Skeletal muscle tissue (tissue), 4 donors: ENCODE data around the gene PPP1CA. TPM values are rescaled to one million over a fixed set of nuclear protein-coding genes. Genes with fewer than 3 reads are reported as not detected.

ENCODE experiments used
- H3K27ac ChIP-seq: one replicate; pipeline ENCODE4 v1.7.0; 2013; ENCODE audit warnings: mild to moderate bottlenecking, low read depth, low read length, inconsistent platforms
- H3K27me3 ChIP-seq, 3 donors: one replicate each; pipeline ENCODE4 v1.7.0; 2013; ENCODE audit warnings: low read length in 3 of 3; ENCODE audit not compliant: control insufficient read depth in 3 of 3, insufficient read depth in 3 of 3
- H3K36me3 ChIP-seq, 3 donors: one replicate each; pipeline ENCODE4 v1.7.0; 2013; ENCODE audit warnings: low read length in 3 of 3; ENCODE audit not compliant: control insufficient read depth in 3 of 3, insufficient read depth in 3 of 3
- H3K4me1 ChIP-seq, 3 donors: one replicate each; pipeline ENCODE4 v1.7.0; 2013; ENCODE audit warnings: low read length in 3 of 3, mild to moderate bottlenecking in 3 of 3; ENCODE audit not compliant: control insufficient read depth in 3 of 3, insufficient read depth in 3 of 3
- H3K4me3 ChIP-seq, 3 donors: one replicate each; pipeline ENCODE4 v1.7.0; 2013; ENCODE audit warnings: low read length in 3 of 3
- H3K9ac ChIP-seq, 3 donors: one replicate each; pipeline ENCODE4 v1.7.0; 2013; ENCODE audit warnings: low read length in 3 of 3, mild to moderate bottlenecking in 3 of 3, moderate library complexity in 2 of 3, low read depth in 1 of 3
- H3K9me3 ChIP-seq, 3 donors: one replicate each; pipeline ENCODE4 v1.7.0; 2013; ENCODE audit warnings: low read length in 3 of 3; ENCODE audit not compliant: control insufficient read depth in 3 of 3
- total RNA-seq: library from RNA; depleted of rRNA; stranded (reverse); fragments of >200 nt; gene quantifications from one replicate; pipeline ENCODE4 v1.2.3, GENCODE V29; 2014
- donor health status: Osteomylitis.

PPP1CA gene
- total RNA-seq, 1 donor from 2014 or later, result 163 TPM

DNA sequence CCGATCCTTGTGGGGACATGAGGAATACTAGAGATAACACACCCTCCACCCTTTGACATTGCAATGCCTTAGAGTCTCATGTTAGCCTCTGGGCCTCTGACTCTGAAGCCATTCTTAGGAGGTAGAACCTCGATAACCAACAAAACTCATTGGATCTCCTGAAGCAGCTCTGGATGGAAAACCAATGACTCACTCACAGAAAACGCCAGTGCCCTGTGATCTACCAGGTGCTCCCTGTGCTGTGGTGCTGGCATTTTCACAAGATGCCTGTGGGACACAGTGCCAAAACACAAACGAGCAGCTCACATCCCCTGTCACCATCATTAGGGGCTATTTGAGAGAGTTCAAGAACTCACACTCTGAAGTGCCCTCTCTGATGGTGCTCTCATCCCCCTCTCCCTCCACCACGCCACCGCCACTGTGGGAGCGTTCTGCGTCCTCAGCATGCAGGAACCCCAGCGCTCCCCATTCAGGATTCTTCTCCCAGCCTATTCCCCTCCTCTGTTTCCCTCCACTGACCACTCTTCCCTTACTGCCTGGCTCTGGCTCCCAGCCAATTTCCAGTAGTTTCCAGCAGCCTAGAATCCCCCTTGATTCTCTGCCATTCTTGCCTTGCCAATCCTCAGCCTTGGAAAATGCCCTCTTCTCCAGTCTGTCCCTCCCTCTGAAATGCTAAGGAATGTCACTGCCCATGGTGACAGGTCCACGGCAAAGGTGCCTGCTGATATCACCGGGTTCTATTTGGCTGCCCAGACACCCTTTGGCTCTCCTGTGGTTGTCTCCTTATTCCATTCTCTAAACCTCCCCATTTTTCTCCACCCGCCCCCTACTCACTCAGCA, 43.6 kb downstream of the PPP1CA start:
- H3K9me3 ChIP-seq, result no peaks in the 10 kb centered on the region
- peak overlapping the region in 1 of 3 donors; percentile 64 for H3K9ac ChIP-seq
- no peaks in the 10 kb centered on the region for H3K27me3 ChIP-seq
- peaks cover 15 to 48% (median 43%) of the 10 kb centered on the region in 3 donors for H3K4me1 ChIP-seq
- no peaks in the 10 kb centered on the region for H3K36me3 ChIP-seq
- no peak overlapping the region for H3K4me3 ChIP-seq
- peak overlapping the region; percentile 40 for H3K27ac ChIP-seq

GRCh38 chr11:67356864-67357561, 44.6 kb downstream of the PPP1CA start:
- H3K9ac ChIP-seq, result peak overlapping the region in 2 of 3 donors; percentile 38 to 64
- H3K4me1 ChIP-seq, result peaks cover 22 to 57% (median 52%) of the 10 kb centered on the region in 3 donors
- no peaks in the 10 kb centered on the region for H3K9me3 ChIP-seq
- H3K27me3 ChIP-seq, result no peaks in the 10 kb centered on the region
- no peak overlapping the region for H3K4me3 ChIP-seq
- peak overlapping the region; percentile 40 for H3K27ac ChIP-seq
- no peaks in the 10 kb centered on the region for H3K36me3 ChIP-seq

GRCh38 chr11:67356387-67356863, 45.2 kb downstream of the PPP1CA start:
- H3K4me3 ChIP-seq, result no peak overlapping the region
- no peaks in the 10 kb centered on the region for H3K9me3 ChIP-seq
- H3K27me3 ChIP-seq, result no peaks in the 10 kb centered on the region
- H3K27ac ChIP-seq, result peak overlapping the region; percentile 40
- peaks cover 0 to 3% (median 0%) of the 10 kb centered on the region in 3 donors for H3K36me3 ChIP-seq
- H3K9ac ChIP-seq, result peak overlapping the region in 1 of 3 donors; percentile 45
- peaks cover 26 to 63% (median 57%) of the 10 kb centered on the region in 3 donors for H3K4me1 ChIP-seq

- H3K4me1 ChIP-seq, result peaks cover 31 to 66% (median 62%) of the 10 kb centered on the region in 3 donors
- no peaks in the 10 kb centered on the region for H3K9me3 ChIP-seq
- no peaks in the 10 kb centered on the region for H3K27me3 ChIP-seq
- peak overlapping the region in 2 of 3 donors; percentile 45 to 50 for H3K9ac ChIP-seq
- peak overlapping the region; percentile 100 for H3K27ac ChIP-seq
- peaks cover 0 to 4% (median 0%) of the 10 kb centered on the region in 3 donors for H3K36me3 ChIP-seq
- no peak overlapping the region for H3K4me3 ChIP-seq
These were observed 45.8 kb downstream of the PPP1CA start for GRCh38 chr11:67355794-67356386.

DNA sequence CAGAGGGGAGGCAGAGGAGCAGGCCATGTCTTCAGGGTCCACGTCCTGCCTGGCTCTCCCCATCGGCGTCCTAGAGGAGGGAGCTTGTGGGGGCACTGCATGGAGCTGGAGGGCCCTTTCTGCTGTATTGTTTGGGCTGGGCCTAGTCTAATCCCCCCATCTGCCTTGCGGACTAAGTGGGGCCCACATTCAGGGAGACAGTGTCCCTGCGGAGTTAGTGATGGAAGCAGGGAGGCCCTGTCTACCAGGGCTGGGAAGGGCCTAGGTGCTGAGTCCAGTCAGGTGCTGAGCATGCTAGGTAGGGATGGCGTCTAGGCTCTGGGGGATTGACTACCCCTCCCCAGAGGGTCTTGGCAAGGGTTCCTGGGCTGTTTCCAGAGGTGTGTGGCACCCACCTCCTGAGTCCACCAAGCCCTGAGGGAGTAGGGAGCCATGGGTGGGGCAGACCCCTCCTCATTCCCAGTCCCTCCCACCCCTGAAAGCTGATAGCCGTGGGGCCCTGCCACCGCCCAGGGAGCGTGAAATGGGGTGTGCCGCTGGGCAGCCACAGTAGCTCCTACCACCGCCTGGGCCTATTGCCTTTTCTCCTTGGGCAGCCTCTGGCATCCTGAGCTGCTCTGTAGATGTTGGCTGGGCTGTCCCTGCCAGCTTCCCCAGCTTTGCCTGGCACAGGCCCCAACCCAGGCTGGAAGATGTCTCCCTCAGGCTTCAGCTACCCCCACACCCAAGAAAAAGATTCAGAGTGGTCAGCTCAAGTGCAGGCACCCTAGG, 46.5 kb downstream of the PPP1CA start:
- Histone ChIP-seq H3K27me3 (no peaks in the 10 kb centered on the region), H3K9me3 (no peaks in the 10 kb centered on the region), H3K4me3 (peak overlapping the region in 1 of 3 donors; percentile 29), H3K36me3 (peaks cover 0 to 4% (median 0%) of the 10 kb centered on the region in 3 donors), H3K27ac (peak overlapping the region; percentile 100), H3K9ac (peak overlapping the region in 2 of 3 donors; percentile 92 to 98), H3K4me1 (peaks cover 31 to 66% (median 63%) of the 10 kb centered on the region in 3 donors)

GRCh38 chr11:67354075-67355022, 47.3 kb downstream of the PPP1CA start:
- H3K4me3 ChIP-seq, result peak overlapping the region; percentile 71 to 94 (median 91)
- peak overlapping the region; percentile 72 to 98 (median 92) for H3K9ac ChIP-seq
- no peaks in the 10 kb centered on the region for H3K9me3 ChIP-seq
- no peaks in the 10 kb centered on the region for H3K27me3 ChIP-seq
- peak overlapping the region; percentile 100 for H3K27ac ChIP-seq
- peaks cover 0 to 4% (median 0%) of the 10 kb centered on the region in 3 donors for H3K36me3 ChIP-seq
- peaks cover 31 to 73% (median 65%) of the 10 kb centered on the region in 3 donors for H3K4me1 ChIP-seq

DNA sequence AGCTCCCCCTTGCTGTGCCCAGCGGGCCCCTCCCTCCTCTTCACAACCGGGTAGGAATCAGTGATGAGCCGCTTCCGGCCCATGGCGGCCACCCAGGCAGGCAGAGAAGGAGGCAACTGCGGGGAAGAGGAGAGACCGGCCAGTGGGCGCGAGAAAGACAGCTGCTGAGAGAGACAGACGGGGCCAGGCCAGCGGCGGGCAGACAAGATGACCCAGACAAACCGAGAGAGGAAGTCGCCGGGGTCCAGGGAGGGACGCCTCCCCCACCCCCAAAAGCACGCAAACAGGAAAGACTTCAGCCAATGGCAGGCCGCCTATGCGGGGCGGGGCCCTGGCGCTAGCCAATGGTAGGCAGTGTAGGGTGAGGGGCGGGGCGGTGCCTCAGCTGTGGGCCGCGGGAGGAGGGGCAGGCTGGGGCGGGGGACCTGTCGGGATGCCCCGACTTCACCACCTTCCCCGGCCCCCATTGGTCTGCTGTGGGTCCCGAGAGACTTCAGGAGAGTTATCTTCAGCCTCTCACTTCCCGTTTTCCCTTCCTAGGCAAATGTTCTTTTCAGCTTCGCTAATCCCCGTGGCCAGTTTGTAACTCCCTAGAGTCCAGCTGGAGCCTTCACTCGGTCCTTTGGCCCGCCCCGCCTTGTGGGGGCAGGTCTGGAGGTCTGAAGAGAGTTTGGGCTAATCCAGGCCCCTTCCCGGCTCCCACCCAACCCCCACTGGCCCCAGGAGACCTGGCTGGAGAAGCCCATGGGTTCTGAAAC, 48.2 kb downstream of the PPP1CA start, which contains the start of gene POLD4:
POLD4 (minus strand) TSS at position 230 of the 758 bp plus-strand sequence; CDS start at position 83, 147 bp downstream.
- Histone ChIP-seq H3K4me3 (peak within 1 kb of the TSS; percentile 90 to 94 (median 91)), H3K4me1 (peaks cover 31 to 75% (median 65%) of the 10 kb centered on the region in 3 donors), H3K27ac (peak within 1 kb of the TSS; percentile 100), H3K9me3 (no peaks in the 10 kb centered on the region), H3K27me3 (no peaks in the 10 kb centered on the region), H3K36me3 (peaks cover 0 to 4% (median 0%) of the 10 kb centered on the region in 3 donors), H3K9ac (peak within 1 kb of the TSS; percentile 92 to 98 (median 92))
